Fibroblast of skin of scalp (primary cell): ENCODE measurements around the gene TMEM144.
"Not testable (repeated sequence)": the region's sequence is repeated elsewhere in the genome, so short reads cannot be mapped to it uniquely, and the experiment has no call there.

Experiments
- DNase-seq: peaks from one replicate; pipeline ENCODE4 v3.0.0-alpha.2; 2013

TMEM144 gene

DNA sequence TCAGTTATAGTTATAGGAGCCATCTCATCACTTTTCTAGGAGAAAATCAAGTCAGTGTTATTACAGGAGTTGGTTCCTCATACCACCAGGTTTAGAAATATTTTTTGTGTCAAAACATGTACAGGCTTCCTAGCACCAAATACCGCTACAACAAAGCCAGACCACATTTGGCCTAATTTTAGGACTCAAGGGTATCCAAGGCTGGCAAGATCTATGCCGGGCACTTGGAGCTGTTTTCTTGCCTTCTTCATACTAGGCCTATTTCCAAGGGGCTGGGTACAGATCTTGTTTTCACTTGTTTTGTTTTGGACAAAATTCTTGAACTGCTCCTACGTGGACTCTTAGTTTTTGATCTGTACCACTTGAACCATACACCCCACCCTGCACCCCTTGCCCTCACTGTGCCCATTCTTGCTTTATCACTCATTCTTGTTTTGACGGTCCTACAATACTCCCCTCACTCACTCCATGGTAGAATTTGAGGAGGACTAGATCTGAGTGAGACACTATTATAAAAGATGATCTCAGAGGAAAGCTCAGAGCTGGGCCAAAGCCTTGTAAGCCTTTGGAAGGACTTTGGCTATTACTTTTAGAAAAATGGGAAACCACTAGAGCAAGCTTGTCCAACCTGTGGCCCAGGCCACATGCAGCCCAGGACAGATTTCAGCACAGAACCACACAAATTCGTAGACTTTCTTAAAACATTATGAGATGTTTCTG lies 17.7 kb upstream of the TMEM144 start:
- DNase-seq: no peak

GRCh38 chr4:158193171-158193749 lies 17.0 kb upstream of the TMEM144 start:
- peak; percentile 29 for DNase-seq

DNA sequence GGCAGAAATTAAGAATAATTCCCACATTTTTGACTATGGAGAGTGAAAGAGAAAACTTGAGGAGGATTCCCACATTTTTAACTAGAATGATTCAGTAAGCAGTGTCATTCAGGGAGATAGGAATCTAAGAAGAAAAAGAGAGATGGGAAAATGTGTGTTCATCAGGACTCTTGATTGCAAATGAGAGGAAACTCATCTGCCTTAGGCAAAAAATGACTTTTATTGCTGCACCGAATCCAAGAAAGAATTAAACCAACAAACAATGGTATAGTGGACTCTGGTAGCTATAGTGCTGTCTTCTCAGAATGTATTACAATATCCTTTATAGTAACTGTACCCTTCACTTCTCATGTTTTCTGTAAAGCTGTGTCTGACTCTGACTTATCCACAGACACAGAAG lies 15.0 kb upstream of the TMEM144 start:
- no peak for DNase-seq

DNA sequence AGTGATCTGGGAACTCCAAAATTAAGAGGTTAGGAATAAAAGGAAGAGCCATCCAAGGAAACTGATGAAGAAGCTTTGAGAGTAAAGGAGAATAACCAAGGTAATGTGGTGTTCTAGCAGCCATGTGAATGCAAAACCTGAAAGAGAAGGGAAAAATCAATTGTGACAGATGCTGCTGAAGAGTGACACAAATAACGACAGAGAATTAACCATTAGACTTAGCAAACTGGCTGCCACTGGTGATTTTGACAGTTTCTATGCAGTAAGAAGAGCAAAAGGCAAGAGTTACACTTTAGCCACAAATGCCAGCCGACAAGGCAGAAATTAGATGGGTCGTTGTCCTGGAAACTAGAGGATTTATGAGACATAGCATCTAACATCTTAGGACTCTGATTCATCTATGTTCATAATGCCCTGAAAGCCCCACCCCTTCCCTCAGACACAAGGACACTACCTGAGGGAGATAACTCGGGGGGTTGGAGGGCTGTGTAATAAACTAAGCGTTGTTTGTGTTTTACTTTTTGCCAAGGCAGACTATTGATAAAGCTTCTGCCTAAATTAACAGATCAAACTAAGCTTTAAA lies 13.0 kb upstream of the TMEM144 start:
- no peak for DNase-seq

GRCh38 chr4:158200214-158200613 lies 10.1 kb upstream of the TMEM144 start:
- DNase-seq: no peak

- no peak for DNase-seq
These were observed 9.0 kb upstream of the TMEM144 start for GRCh38 chr4:158201322-158201721.

GRCh38 chr4:158201876-158202275 lies 8.4 kb upstream of the TMEM144 start:
- DNase-seq: no peak

GRCh38 chr4:158202481-158202880 lies 7.8 kb upstream of the TMEM144 start:
- DNase-seq: no peak

DNA sequence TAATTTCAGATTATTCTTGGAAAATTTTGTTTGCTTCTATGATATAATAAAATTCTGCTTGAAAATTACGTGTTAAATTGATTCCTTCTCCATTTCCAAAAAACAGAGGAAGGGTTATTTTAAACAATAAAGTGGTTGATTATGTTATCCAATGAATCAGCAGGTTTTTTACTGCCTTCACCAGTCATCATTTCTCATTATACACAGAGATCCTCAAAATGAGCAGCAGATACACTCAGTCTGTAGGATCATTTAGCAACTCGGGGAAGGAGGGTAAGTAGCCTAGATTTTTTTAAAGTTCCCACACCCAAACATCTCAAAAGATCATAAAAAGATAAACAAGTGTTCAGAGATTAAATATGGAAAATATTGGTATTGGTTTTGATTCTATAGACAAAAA lies 6.8 kb upstream of the TMEM144 start:
- no peak for DNase-seq

DNA sequence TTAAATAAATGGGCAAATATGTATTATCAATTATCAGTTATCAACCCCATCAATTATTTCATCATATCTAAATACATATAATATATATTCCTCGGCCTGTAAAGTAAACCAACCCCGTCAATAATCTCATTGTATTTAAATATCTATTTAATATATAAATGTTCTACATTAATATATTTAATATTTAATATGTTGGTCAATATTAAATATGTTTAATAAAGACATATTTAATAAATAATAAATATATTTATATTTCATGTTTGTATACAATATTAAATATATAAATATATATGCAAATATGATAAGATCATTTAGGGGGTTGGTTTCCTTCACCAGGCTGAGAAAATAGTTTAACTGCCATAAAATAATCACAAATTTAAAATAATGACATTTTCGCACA lies 6.4 kb upstream of the TMEM144 start:
- DNase-seq: no peak

DNA sequence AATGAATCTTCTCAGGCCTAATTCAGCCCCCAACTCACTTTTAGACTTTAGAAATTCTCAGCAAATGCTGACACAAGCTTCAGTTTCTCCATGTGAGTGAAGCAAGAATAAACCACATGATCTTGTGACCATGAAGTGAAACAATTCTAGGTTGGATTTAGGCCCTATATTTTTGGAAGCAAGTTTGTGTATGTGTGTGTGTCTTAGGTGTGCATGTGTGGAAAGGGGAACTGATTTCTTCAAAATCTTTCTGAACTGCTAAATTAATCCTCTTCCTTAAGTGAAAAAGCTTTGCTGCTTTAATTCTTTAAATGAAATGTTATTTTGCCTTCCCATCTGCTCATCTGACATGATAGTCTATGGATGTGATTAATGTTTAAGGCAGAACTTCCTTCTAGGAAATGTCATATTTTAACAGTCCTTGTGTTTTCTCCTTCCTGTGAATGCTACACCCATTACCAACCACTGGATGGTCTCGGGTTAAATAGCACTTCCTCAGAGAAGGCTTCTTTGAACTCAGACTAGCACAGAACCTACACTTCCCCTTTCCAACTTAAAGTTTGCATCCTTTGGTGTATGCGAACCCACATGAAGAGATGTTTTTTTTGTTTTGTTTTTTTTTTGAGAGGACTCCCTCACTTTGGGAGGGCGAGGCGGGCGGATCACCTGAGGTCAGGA lies 1.2 kb upstream of the TMEM144 start:
- DNase-seq: no peak

DNA sequence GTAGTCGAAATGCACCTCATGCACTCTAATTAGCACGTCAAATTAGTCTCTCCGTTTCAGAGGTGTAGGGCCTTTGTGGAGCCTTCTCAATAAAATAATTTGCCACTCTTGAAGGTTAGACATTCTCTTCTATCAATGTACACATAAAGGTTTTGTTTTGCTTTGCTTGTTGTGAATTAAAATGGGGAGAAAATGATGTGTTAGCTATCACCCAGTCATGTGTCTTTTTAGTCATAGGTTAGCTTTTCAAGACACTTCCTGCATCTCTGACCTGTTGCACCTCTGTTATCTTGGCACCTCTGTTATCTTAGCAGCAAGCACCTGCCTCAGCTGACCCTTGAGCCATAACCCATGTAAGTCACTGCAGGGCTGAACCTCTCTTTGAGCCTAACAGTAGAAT lies 936 bp downstream of the TMEM144 start:
- DNase-seq: no peak

GRCh38 chr4:158213466-158213865 lies 3.2 kb downstream of the TMEM144 start:
- no peak for DNase-seq

DNA sequence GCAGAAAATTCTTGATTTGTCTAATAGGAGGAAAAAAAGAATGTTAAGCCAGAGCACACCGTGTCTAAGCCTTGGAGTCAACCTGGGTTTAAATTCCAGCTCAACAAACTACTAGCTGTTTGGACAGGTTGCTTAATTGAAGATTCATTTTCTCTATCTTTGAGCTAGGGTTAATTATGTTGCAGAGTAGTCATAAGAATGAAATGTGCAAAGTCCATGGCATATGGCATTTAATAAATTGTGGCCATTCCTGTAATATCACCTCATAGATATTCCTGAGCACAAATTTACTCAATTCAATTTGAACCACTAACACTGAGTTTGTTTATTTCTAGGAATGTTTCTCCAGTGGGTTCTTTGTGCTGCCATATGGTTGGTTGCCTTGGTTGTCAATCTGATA lies 4.6 kb downstream of the TMEM144 start:
- no peak for DNase-seq

- no peak for DNase-seq
These were observed 7.5 kb downstream of the TMEM144 start for GRCh38 chr4:158217763-158218162.

DNA sequence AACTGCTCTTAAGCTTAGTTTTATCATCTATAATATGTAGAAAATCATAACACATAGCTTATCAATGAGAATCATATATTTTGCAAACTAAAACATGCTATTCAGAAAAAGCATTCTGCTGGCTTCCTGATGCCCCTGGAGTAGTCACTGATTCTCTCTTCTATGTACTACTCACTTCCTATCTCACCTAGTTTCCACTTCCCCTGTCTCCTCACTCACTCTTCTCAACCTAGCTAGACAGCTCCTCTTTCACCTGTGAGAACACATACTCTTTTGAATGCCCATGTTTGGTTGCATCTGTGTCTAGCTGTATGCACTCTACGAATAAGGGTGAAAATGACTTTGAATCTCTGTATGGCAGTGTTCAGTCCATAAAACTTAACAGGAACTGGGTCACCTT lies 9.3 kb downstream of the TMEM144 start:
- DNase-seq: no peak

DNA sequence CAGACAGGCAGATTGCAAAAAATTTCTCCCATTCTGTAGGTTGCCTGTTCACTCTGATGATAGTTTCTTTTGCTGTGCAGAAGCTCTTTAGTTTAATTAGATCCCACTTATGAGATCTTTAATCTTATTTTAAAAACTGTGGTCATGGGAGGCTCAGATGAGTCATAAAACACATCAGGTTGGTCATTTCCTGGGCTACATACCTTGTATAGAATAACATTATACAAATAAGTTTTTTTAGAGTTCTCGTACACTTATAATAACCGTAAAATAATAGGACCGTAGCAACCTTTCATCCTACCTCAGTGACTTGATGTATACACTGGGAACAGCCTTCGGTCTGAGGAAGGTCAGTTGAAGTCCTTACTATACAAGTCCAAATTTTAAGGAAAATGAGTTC lies 14.0 kb downstream of the TMEM144 start:
- DNase-seq: not testable (repeated sequence)

- not testable (repeated sequence) for DNase-seq
These were observed 14.7 kb downstream of the TMEM144 start for GRCh38 chr4:158224999-158225398.

- DNase-seq: not testable (repeated sequence)
These were observed 17.6 kb downstream of the TMEM144 start for GRCh38 chr4:158227880-158228279.

- DNase-seq: not testable (repeated sequence)
These were observed 18.1 kb downstream of the TMEM144 start for GRCh38 chr4:158228399-158228798.

GRCh38 chr4:158229768-158230167 lies 19.5 kb downstream of the TMEM144 start:
- no peak for DNase-seq

GRCh38 chr4:158234671-158235070 lies 24.4 kb downstream of the TMEM144 start:
- DNase-seq: no peak

DNA sequence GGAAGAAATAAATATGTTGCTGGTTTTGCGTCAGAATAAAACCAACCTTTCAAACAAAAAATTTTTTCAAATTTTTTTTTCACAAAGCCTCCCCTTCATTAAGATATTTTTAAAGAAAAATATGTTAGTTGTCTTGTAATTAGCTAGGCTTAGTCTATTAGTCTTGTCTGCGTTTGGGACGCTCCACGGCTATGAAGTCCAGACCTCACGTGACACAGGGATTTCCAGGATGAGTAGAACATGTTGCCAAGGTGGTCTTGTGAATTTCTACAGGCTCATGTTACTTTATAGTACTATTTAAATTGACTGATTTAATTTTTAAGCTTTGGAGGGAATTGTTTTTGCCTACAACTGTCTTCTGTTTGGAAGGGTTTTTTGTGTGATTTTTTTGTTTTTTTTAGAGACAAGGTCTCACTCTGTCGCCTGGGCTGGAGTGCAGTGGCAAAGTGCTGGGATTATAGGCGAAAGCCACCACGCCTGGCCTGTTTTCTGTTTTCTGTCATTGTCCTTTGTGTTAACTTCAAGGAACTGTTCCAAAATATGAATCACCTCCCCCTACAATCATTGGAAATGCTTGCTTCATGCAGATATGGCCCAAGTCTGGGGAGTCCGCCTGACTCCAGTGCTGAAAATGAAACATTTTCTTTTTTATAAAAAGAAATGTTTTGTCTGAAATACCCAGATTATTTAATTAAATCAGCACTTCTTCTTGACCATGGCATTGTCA lies 26.2 kb downstream of the TMEM144 start:
- DNase-seq: no peak
